Keratinocyte (primary cell): Measurements from ENCODE around the gene ZBTB24. TPM values are rescaled to one million over a fixed set of nuclear protein-coding genes. Genes with fewer than 3 reads are reported as not detected.
A peak's percentile ranks its signal among the peaks of the same experiment; 100 is the strongest.

Source experiments
- DNase-seq: peaks from one replicate; pipeline ENCODE4 v3.0.0-alpha.2; 2011; ENCODE audit warnings: low read depth, missing footprints, low spot score
- FAIRE-seq: peaks from 2 replicates; lab custom pipeline; 2011; peaks lifted over from hg19 to GRCh38; lab: Jason Lieb, UNC
- H2AFZ ChIP-seq: 2 replicates; pipeline ENCODE4 v1.6.0; 2012; ENCODE audit warnings: low read length, control low read depth, inconsistent platforms; ENCODE audit not compliant: control insufficient read depth
- H3K27ac ChIP-seq: 2 replicates; pipeline ENCODE4 v1.5.1; 2011; ENCODE audit warnings: low read length; ENCODE audit not compliant: control insufficient read depth, insufficient read depth
- H3K27me3 ChIP-seq: 3 replicates; pipeline ENCODE4 v1.6.0; 2011; ENCODE audit warnings: low read length; ENCODE audit not compliant: control insufficient read depth, insufficient read depth; ENCODE audit errors: extremely low read depth
- H3K36me3 ChIP-seq, 2 experiments: 2 replicates in 1 of 2; 3 replicates in 1 of 2; pipeline ENCODE4 v1.5.1; 2011; ENCODE audit warnings: low read length in 2 of 2, mild to moderate bottlenecking in 1 of 2; ENCODE audit not compliant: control insufficient read depth in 2 of 2, insufficient read depth in 2 of 2; ENCODE audit errors: extremely low read depth in 1 of 2
- H3K4me1 ChIP-seq: 3 replicates; pipeline ENCODE4 v1.5.1; 2011; ENCODE audit warnings: low read length; ENCODE audit not compliant: control insufficient read depth, insufficient read depth; ENCODE audit errors: extremely low read depth
- H3K4me2 ChIP-seq: 3 replicates; pipeline ENCODE4 v1.6.0; 2011; ENCODE audit warnings: low read depth, low read length; ENCODE audit not compliant: control insufficient read depth, insufficient read depth; ENCODE audit errors: extremely low read depth
- H3K4me3 ChIP-seq, 3 experiments: fragments of 200-600 bp in 1 of 3; sonication (generic) in 1 of 3; 2 replicates in 2 of 3; 3 replicates in 1 of 3; pipeline ENCODE4 v1.5.1; 2011 to 2016; ENCODE audit warnings: low read length in 3 of 3, mild to moderate bottlenecking in 3 of 3, control low read depth in 2 of 3, inconsistent platforms in 1 of 3, low read depth in 1 of 3, mixed read lengths in 1 of 3, mixed run types in 1 of 3, moderate library complexity in 1 of 3; ENCODE audit not compliant: control insufficient read depth in 2 of 3, insufficient read depth in 2 of 3; ENCODE audit errors: extremely low read depth in 1 of 3
- H3K79me2 ChIP-seq: 2 replicates; pipeline ENCODE4 v1.6.0; 2012; ENCODE audit warnings: low read length; ENCODE audit not compliant: control insufficient read depth, insufficient read depth
- H3K9ac ChIP-seq: 3 replicates; pipeline ENCODE4 v1.6.0; 2011; ENCODE audit warnings: low read length; ENCODE audit not compliant: control insufficient read depth, insufficient read depth; ENCODE audit errors: extremely low read depth
- H3K9me1 ChIP-seq: 3 replicates; pipeline ENCODE4 v1.6.0; 2011; ENCODE audit warnings: low read length; ENCODE audit not compliant: control insufficient read depth, insufficient read depth; ENCODE audit errors: extremely low read depth
- H3K9me3 ChIP-seq: 2 replicates; pipeline ENCODE4 v1.5.1; 2012; ENCODE audit warnings: low read depth, low read length; ENCODE audit not compliant: control insufficient read depth
- H4K20me1 ChIP-seq: 3 replicates; pipeline ENCODE4 v1.6.0; 2011; ENCODE audit warnings: low read length; ENCODE audit not compliant: control insufficient read depth, insufficient read depth; ENCODE audit errors: extremely low read depth
- CTCF ChIP-seq, 3 experiments: IDR thresholded peaks in 1 of 3; conservative IDR thresholded peaks in 1 of 3; optimal IDR thresholded peaks in 1 of 3; 2 replicates in 2 of 3; 3 replicates in 1 of 3; pipeline versions ENCODE3 to v1.5.1; 2011; ENCODE audit warnings: low read length in 3 of 3, mild to moderate bottlenecking in 3 of 3, moderate library complexity in 2 of 3, control low read depth in 1 of 3, inconsistent platforms in 1 of 3; ENCODE audit not compliant: insufficient read depth in 2 of 3; ENCODE audit errors: extremely low read depth in 1 of 3
- EZH2 ChIP-seq: IDR thresholded peaks from one replicate; pipeline ENCODE4 v1.6.1; 2012; ENCODE audit warnings: inconsistent platforms, mild to moderate bottlenecking, low read length, moderate library complexity
- dilution Hi-C: fragments of 300-500 bp; cut with MboI; formaldehyde crosslinking; loops from one replicate; pipeline ENCODE4 v1.7.0; 2020; ENCODE audit warnings: low sequenced_read_pairs; ENCODE audit not compliant: extremely low pct_ligation_motif_present
- polyA plus RNA-seq, 5 experiments: library from polyadenylated mRNA; depleted of rRNA in 3 of 5; stranded (reverse) in 3 of 5; stranded (forward) in 1 of 5; unstranded in 1 of 5; fragments of >200 nt; gene quantifications; 1 replicate in 1 of 5; 2 replicates in 3 of 5; 3 replicates in 1 of 5; pipeline versions ENCODE4 v1.2.1 to v1.2.3, GENCODE V29; 2011 to 2012; ENCODE audit warnings: missing spikeins in 2 of 5, low read depth in 1 of 5, low replicate concordance in 1 of 5

Gene ZBTB24
- polyA plus RNA-seq, 1 donor (not counting 4 experiments of a cell fraction or from before 2014, with no cell fraction given) = 4.6 TPM

- Histone ChIP-seq H3K4me1 (peaks cover 17% of the 10 kb centered on the region), H3K4me2 (peak overlapping the region; percentile 89), H3K9ac (peak overlapping the region; percentile 92), H3K27ac (peak overlapping the region; percentile 84), H4K20me1 (no peaks in the 10 kb centered on the region), H3K4me3 (peak overlapping the region; percentile 68 to 78 (median 74)), H3K9me1 (peaks cover 2% of the 10 kb centered on the region), H3K27me3 (no peaks in the 10 kb centered on the region), H2AFZ (peak overlapping the region; percentile 88), H3K36me3 (peaks cover 20 to 38% of the 10 kb centered on the region in 2 experiments), H3K9me3 (no peaks in the 10 kb centered on the region), H3K79me2 (peaks cover 2% of the 10 kb centered on the region)
- peak in 2 of 3 experiments; percentile 30 to 32 for TF ChIP-seq CTCF (optimal IDR thresholded peaks at IDR 0.05 in 1 of 3, IDR thresholded peaks at IDR 0.05 in 1 of 3, conservative IDR thresholded peaks at IDR 0.05 in 1 of 3; ENCODE audit: extremely low read depth in 1 of 3, insufficient read depth in 2 of 3, low read length in 3 of 3)
- TF ChIP-seq EZH2 = no peak
- FAIRE-seq (no peak), DNase-seq (no peak)
- dilution Hi-C loops = no loop called here
These were observed 41.8 kb downstream of the ZBTB24 start for GRCh38 chr6:109441069-109441816.

- DNase-seq (no peak), FAIRE-seq (no peak)
- Histone ChIP-seq H3K9me3 (no peaks in the 10 kb centered on the region), H2AFZ (peak within 1 kb of the TSS; percentile 88), H3K4me2 (peak within 1 kb of the TSS; percentile 89), H3K4me3 (peak within 1 kb of the TSS; percentile 68 to 78 (median 74)), H3K27me3 (no peaks in the 10 kb centered on the region), H3K27ac (peak within 1 kb of the TSS; percentile 84), H3K79me2 (peaks cover 2% of the 10 kb centered on the region), H3K4me1 (peaks cover 17% of the 10 kb centered on the region), H3K36me3 (peaks cover 18 to 30% of the 10 kb centered on the region in 2 experiments), H3K9me1 (peaks cover 2% of the 10 kb centered on the region), H4K20me1 (no peaks in the 10 kb centered on the region), H3K9ac (peak within 1 kb of the TSS; percentile 92)
- dilution Hi-C loops = no loop called here
- TF ChIP-seq CTCF (optimal IDR thresholded peaks at IDR 0.05 in 1 of 3, IDR thresholded peaks at IDR 0.05 in 1 of 3, conservative IDR thresholded peaks at IDR 0.05 in 1 of 3; ENCODE audit: extremely low read depth in 1 of 3, insufficient read depth in 2 of 3, low read length in 3 of 3) (no peak), EZH2 (no peak)
These were observed 42.5 kb downstream of the ZBTB24 start, which contains the start of the genes PPIL6 and SMPD2 for GRCh38 chr6:109440331-109441068. PPIL6 (minus strand) TSS chr6:109440628; CDS start chr6:109440590, 38 bp downstream. SMPD2 (plus strand) TSS chr6:109440724; CDS start chr6:109441122, 398 bp downstream.
